Hepatocyte (in vitro differentiated cells): ENCODE results near the gene ZNF264. TPM values are rescaled to one million over a fixed set of nuclear protein-coding genes. Genes with fewer than 3 reads are reported as not detected.

Experiments used
- DNase-seq: peaks from one replicate; pipeline ENCODE4 v3.0.0-alpha.2; 2016; ENCODE audit warnings: low spot score
- H2AFZ ChIP-seq: fragments of 200-600 bp; sonication (generic); 2 replicates; pipeline ENCODE4 v1.6.0; 2016; ENCODE audit warnings: antibody characterized with exemption, mild to moderate bottlenecking
- H3K27ac ChIP-seq: fragments of 200-600 bp; sonication (generic); 2 replicates; pipeline ENCODE4 v1.5.1; 2016; ENCODE audit warnings: mild to moderate bottlenecking
- H3K27me3 ChIP-seq: fragments of 200-600 bp; sonication (generic); 2 replicates; pipeline ENCODE4 v1.6.1; 2016
- H3K36me3 ChIP-seq: fragments of 200-600 bp; sonication (generic); replicated peaks from 2 replicates; pipeline ENCODE4 v1.5.1; 2016; ENCODE audit warnings: low read depth; ENCODE audit not compliant: insufficient read depth
- H3K4me1 ChIP-seq: fragments of 200-600 bp; sonication (generic); 2 replicates; pipeline ENCODE4 v1.5.1; 2016; ENCODE audit warnings: mild to moderate bottlenecking, moderate library complexity; ENCODE audit not compliant: insufficient read depth
- H3K4me2 ChIP-seq: fragments of 200-600 bp; sonication (generic); 2 replicates; pipeline ENCODE4 v1.6.0; 2016
- H3K4me3 ChIP-seq: fragments of 200-600 bp; sonication (generic); 2 replicates; pipeline ENCODE4 v1.5.1; 2016; ENCODE audit warnings: mild to moderate bottlenecking
- H3K79me2 ChIP-seq: fragments of 200-600 bp; sonication (generic); 2 replicates; pipeline ENCODE4 v1.6.0; 2017; ENCODE audit warnings: mild to moderate bottlenecking
- H3K9me2 ChIP-seq: fragments of 200-600 bp; sonication (generic); replicated peaks from 2 replicates; pipeline ENCODE4 v1.6.0; 2017; ENCODE audit warnings: mild to moderate bottlenecking; ENCODE audit not compliant: insufficient read depth
- H3K9me3 ChIP-seq: fragments of 200-600 bp; sonication (generic); 2 replicates; pipeline ENCODE4 v1.5.1; 2016; ENCODE audit warnings: low read depth, mild to moderate bottlenecking
- H4K20me1 ChIP-seq: fragments of 200-600 bp; sonication (generic); 2 replicates; pipeline ENCODE4 v1.6.0; 2016; ENCODE audit warnings: mild to moderate bottlenecking; ENCODE audit not compliant: insufficient read depth, poor library complexity, severe bottlenecking
- EZH2 ChIP-seq: fragments of 200-600 bp; sonication (generic); IDR thresholded peaks from 2 replicates; pipeline ENCODE4 v1.6.1; 2016; ENCODE audit warnings: antibody characterized with exemption, mild to moderate bottlenecking, borderline replicate concordance
- EZH2phosphoT487 ChIP-seq: fragments of 200-600 bp; sonication (generic); IDR thresholded peaks from one replicate; pipeline ENCODE4 v1.6.1; 2018; ENCODE audit warnings: antibody characterized with exemption, mild to moderate bottlenecking, low read depth, moderate library complexity; ENCODE audit not compliant: unreplicated experiment, severe bottlenecking
- WGBS: methylation state at CpG from one replicate; pipeline ENCODE4 v1.1.6; 2016; ENCODE audit warnings: low lambda C conversion rate; ENCODE audit errors: missing lambda C conversion rate; 5-methylcytosine and 5-hydroxymethylcytosine counted together
- polyA plus RNA-seq: library from polyadenylated mRNA; unstranded; fragments of >200 nt; fragmentation: Nextera tagmentation; extraction: Ambion mirVana; gene quantifications from 2 replicates; pipeline ENCODE4 v1.2.1, GENCODE V29; 2016
- total RNA-seq: library from RNA; depleted of rRNA; stranded (reverse); fragments of >200 nt; gene quantifications from 2 replicates; pipeline ENCODE4 v1.2.3, GENCODE V29; 2014
- TF ChIP-seq, protein P1 (sequence below): fragments of 200-600 bp; sonication (generic); IDR thresholded peaks from 2 replicates; pipeline ENCODE4 v1.5.1; 2016; ENCODE audit warnings: antibody characterized with exemption, mild to moderate bottlenecking; ENCODE audit not compliant: poor library complexity

Gene ZNF264
- total and polyA plus RNA-seq, 2 experiments from 2014 or later = 4.4 to 26.2 TPM

DNA sequence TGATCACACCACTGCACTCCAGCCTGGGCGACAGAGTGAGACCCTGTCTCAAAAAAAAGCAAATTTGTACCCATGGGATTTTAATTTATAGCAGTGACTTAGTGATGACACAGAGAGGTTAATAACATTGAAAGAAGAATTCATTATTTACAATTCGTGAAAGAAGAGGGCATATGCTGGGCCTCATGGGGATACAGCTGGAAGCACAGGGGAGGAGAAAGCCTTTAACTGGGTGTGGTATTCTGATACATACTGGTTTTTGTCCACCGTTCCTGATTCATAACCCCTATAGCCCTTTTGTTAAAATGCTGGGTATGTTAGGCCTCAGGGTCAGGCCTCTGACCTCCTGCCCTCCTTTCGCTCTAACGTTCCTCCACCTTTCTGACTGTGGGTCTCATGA, 10.9 kb downstream of the ZNF264 start:
- no peak overlapping the region for H3K4me2 ChIP-seq
- no peak for TF ChIP-seq EZH2
- no peak for TF ChIP-seq EZH2phosphoT487
- TF ChIP-seq, protein P1, sequence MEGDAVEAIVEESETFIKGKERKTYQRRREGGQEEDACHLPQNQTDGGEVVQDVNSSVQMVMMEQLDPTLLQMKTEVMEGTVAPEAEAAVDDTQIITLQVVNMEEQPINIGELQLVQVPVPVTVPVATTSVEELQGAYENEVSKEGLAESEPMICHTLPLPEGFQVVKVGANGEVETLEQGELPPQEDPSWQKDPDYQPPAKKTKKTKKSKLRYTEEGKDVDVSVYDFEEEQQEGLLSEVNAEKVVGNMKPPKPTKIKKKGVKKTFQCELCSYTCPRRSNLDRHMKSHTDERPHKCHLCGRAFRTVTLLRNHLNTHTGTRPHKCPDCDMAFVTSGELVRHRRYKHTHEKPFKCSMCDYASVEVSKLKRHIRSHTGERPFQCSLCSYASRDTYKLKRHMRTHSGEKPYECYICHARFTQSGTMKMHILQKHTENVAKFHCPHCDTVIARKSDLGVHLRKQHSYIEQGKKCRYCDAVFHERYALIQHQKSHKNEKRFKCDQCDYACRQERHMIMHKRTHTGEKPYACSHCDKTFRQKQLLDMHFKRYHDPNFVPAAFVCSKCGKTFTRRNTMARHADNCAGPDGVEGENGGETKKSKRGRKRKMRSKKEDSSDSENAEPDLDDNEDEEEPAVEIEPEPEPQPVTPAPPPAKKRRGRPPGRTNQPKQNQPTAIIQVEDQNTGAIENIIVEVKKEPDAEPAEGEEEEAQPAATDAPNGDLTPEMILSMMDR = no peak
- no peak for DNase-seq
- H2AFZ ChIP-seq = no peak overlapping the region
- H3K9me3 ChIP-seq = no peaks in the 10 kb centered on the region
- no peaks in the 10 kb centered on the region for H3K27me3 ChIP-seq
- H3K9me2 ChIP-seq = no peaks in the 10 kb centered on the region
- no peak overlapping the region for H3K4me3 ChIP-seq
- peaks cover 47% of the 10 kb centered on the region for H3K79me2 ChIP-seq
- H3K36me3 ChIP-seq = no peaks in the 10 kb centered on the region
- no peaks in the 10 kb centered on the region for H3K4me1 ChIP-seq
- no peaks in the 10 kb centered on the region for H4K20me1 ChIP-seq
- H3K27ac ChIP-seq = no peak overlapping the region
- WGBS = 97% methylated on average over 5 of the region's 5 CpGs

DNA sequence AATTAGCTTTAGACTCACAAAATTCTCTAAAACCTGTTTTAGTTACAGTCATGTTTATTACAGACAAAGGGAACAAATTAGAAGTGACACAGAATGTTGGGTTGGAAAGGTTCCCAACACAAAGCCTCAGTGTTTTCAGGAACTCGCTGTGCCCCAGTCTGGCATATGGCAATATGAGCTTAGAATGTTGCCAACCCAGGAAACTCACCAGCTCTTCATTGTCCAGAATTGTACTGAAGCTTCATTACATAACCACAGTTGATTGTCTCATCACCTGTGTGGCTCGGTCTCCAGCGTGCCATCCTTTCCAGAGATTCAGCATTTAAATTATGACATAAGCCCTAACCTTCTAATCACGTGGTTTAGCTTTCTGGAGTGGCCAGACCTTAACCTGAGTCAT, 19.1 kb downstream of the ZNF264 start:
- Histone ChIP-seq H2AFZ (no peak overlapping the region), H3K79me2 (peaks cover 27% of the 10 kb centered on the region), H3K9me2 (no peaks in the 10 kb centered on the region), H3K4me3 (no peak overlapping the region), H3K4me2 (no peak overlapping the region), H3K27me3 (no peaks in the 10 kb centered on the region), H3K27ac (no peak overlapping the region), H4K20me1 (no peaks in the 10 kb centered on the region), H3K36me3 (peaks cover 5% of the 10 kb centered on the region), H3K9me3 (no peaks in the 10 kb centered on the region), H3K4me1 (no peaks in the 10 kb centered on the region)
- TF ChIP-seq, protein P1 = no peak
- TF ChIP-seq EZH2 (no peak), EZH2phosphoT487 (no peak)
- 75% methylated on average over 4 of the region's 4 CpGs for WGBS
- no peak for DNase-seq

DNA sequence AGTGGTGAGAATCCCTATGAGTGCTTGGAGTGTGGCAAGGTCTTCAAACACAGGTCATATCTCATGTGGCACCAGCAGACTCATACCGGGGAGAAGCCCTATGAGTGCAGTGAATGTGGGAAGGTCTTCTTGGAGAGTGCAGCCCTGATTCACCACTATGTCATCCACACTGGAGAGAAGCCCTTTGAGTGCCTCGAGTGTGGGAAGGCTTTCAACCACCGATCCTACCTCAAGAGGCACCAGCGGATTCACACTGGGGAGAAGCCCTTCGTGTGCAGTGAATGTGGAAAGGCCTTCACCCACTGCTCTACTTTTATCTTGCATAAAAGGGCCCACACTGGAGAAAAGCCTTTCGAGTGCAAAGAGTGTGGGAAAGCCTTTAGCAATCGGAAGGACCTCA, 20.8 kb downstream of the ZNF264 start:
- no peak for DNase-seq
- Histone ChIP-seq H3K79me2 (peaks cover 37% of the 10 kb centered on the region), H3K27me3 (no peaks in the 10 kb centered on the region), H3K27ac (no peak overlapping the region), H3K36me3 (peaks cover 5% of the 10 kb centered on the region), H2AFZ (no peak overlapping the region), H3K9me2 (no peaks in the 10 kb centered on the region), H3K4me3 (no peak overlapping the region), H3K4me2 (no peak overlapping the region), H3K9me3 (no peaks in the 10 kb centered on the region), H4K20me1 (peaks cover 7% of the 10 kb centered on the region), H3K4me1 (no peaks in the 10 kb centered on the region)
- 96% methylated on average over 7 of the region's 7 CpGs for WGBS
- TF ChIP-seq EZH2phosphoT487 (no peak), EZH2 (no peak)
- TF ChIP-seq, protein P1 = no peak

DNA sequence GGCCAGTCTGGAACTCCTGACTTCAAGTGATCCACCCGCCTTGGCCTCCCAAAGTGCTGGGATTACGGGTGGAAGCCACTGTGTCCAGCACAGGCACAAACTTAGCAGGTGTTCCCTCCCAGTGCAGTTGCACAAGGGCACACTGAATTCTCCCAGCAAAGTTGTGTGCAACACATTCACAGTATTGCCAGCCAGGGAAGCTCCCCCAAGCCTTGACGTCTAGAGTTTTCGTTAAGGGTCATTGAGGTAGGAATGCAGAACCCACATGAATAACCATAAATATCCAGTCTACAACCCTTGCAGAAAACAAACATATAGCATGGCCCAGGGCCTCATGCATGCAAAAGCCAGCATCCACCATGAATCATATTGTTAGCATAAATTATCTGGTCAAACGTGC, 36.2 kb downstream of the ZNF264 start:
- no peak overlapping the region for H3K4me2 ChIP-seq
- no peak overlapping the region for H3K27ac ChIP-seq
- no peaks in the 10 kb centered on the region for H3K4me1 ChIP-seq
- H3K9me2 ChIP-seq = no peaks in the 10 kb centered on the region
- no peaks in the 10 kb centered on the region for H3K79me2 ChIP-seq
- no peak for DNase-seq
- H2AFZ ChIP-seq = no peak overlapping the region
- no peak for TF ChIP-seq EZH2phosphoT487
- TF ChIP-seq EZH2 = no peak
- H3K36me3 ChIP-seq = no peaks in the 10 kb centered on the region
- no peaks in the 10 kb centered on the region for H3K9me3 ChIP-seq
- 92% methylated on average over 5 of the region's 5 CpGs for WGBS
- no peak overlapping the region for H3K4me3 ChIP-seq
- H3K27me3 ChIP-seq = no peaks in the 10 kb centered on the region
- H4K20me1 ChIP-seq = no peaks in the 10 kb centered on the region
